ENCODE measurements around the gene TMEM51.
"Not testable (repeated sequence)": the region's sequence is repeated elsewhere in the genome, so short reads cannot be mapped to it uniquely, and the experiment has no call there.

Gene TMEM51

GRCh38 chr1:15125101-15125745, 28.3 kb upstream of the TMEM51 start:
- no peak for DNase-seq

GRCh38 chr1:15128077-15128476, 25.5 kb upstream of the TMEM51 start:
- Histone ChIP-seq H3K36me3 (ENCODE audit: control insufficient read depth, insufficient read depth, low read length) (no peaks in the 10 kb centered on the region), H3K27ac (ENCODE audit: insufficient read depth, low read length, poor library complexity, severe bottlenecking) (no peak overlapping the region), H3K4me1 (ENCODE audit: control insufficient read depth, insufficient read depth, low read length, poor library complexity, severe bottlenecking) (no peaks in the 10 kb centered on the region), H3K4me3 (ENCODE audit: insufficient read depth, low read depth, low read length, poor library complexity, severe bottlenecking) (no peak overlapping the region), H3K27me3 (replicated peaks; ENCODE audit: control insufficient read depth, insufficient read depth, low read length, poor library complexity, severe bottlenecking) (no peaks in the 10 kb centered on the region), H3K9me3 (ENCODE audit: control insufficient read depth, low read length) (no peaks in the 10 kb centered on the region)
- no peak for DNase-seq

More at GRCh38 chr1:15125101-15125745, 28.3 kb upstream of the TMEM51 start:
- Histone ChIP-seq H3K27ac (ENCODE audit: insufficient read depth, low read length, poor library complexity, severe bottlenecking) (no peak overlapping the region), H3K4me3 (ENCODE audit: insufficient read depth, low read depth, low read length, poor library complexity, severe bottlenecking) (no peak overlapping the region), H3K9me3 (ENCODE audit: control insufficient read depth, low read length) (no peaks in the 10 kb centered on the region), H3K4me1 (ENCODE audit: control insufficient read depth, insufficient read depth, low read length, poor library complexity, severe bottlenecking) (no peaks in the 10 kb centered on the region), H3K27me3 (replicated peaks; ENCODE audit: control insufficient read depth, insufficient read depth, low read length, poor library complexity, severe bottlenecking) (no peaks in the 10 kb centered on the region), H3K36me3 (ENCODE audit: control insufficient read depth, insufficient read depth, low read length) (no peaks in the 10 kb centered on the region)

GRCh38 chr1:15128520-15129313, 24.8 kb upstream of the TMEM51 start:
- no peaks in the 10 kb centered on the region for H3K9me3 ChIP-seq (ENCODE audit: control insufficient read depth, low read length)
- peak; percentile 18 to 51 (median 27) for DNase-seq
- no peak overlapping the region for H3K4me3 ChIP-seq (ENCODE audit: insufficient read depth, low read depth, low read length, poor library complexity, severe bottlenecking)
- H3K27ac ChIP-seq (ENCODE audit: insufficient read depth, low read length, poor library complexity, severe bottlenecking) = no peak overlapping the region
- H3K27me3 ChIP-seq (replicated peaks; ENCODE audit: control insufficient read depth, insufficient read depth, low read length, poor library complexity, severe bottlenecking) = peaks cover under 1% of the 10 kb centered on the region
- no peaks in the 10 kb centered on the region for H3K36me3 ChIP-seq (ENCODE audit: control insufficient read depth, insufficient read depth, low read length)
- H3K4me1 ChIP-seq (ENCODE audit: control insufficient read depth, insufficient read depth, low read length, poor library complexity, severe bottlenecking) = no peaks in the 10 kb centered on the region

- Histone ChIP-seq H3K27me3 (replicated peaks; ENCODE audit: control insufficient read depth, insufficient read depth, low read length, poor library complexity, severe bottlenecking) (peaks cover 4% of the 10 kb centered on the region), H3K4me1 (ENCODE audit: control insufficient read depth, insufficient read depth, low read length, poor library complexity, severe bottlenecking) (no peaks in the 10 kb centered on the region), H3K36me3 (ENCODE audit: control insufficient read depth, insufficient read depth, low read length) (no peaks in the 10 kb centered on the region), H3K4me3 (ENCODE audit: insufficient read depth, low read depth, low read length, poor library complexity, severe bottlenecking) (no peak overlapping the region), H3K27ac (ENCODE audit: insufficient read depth, low read length, poor library complexity, severe bottlenecking) (no peak overlapping the region), H3K9me3 (ENCODE audit: control insufficient read depth, low read length) (no peaks in the 10 kb centered on the region)
- no peak for DNase-seq
These were observed 23.6 kb upstream of the TMEM51 start for GRCh38 chr1:15129944-15130343.

- Histone ChIP-seq H3K4me3 (ENCODE audit: insufficient read depth, low read depth, low read length, poor library complexity, severe bottlenecking) (no peak overlapping the region), H3K4me1 (ENCODE audit: control insufficient read depth, insufficient read depth, low read length, poor library complexity, severe bottlenecking) (no peaks in the 10 kb centered on the region), H3K36me3 (ENCODE audit: control insufficient read depth, insufficient read depth, low read length) (no peaks in the 10 kb centered on the region), H3K9me3 (ENCODE audit: control insufficient read depth, low read length) (no peaks in the 10 kb centered on the region), H3K27ac (ENCODE audit: insufficient read depth, low read length, poor library complexity, severe bottlenecking) (no peak overlapping the region), H3K27me3 (replicated peaks; ENCODE audit: control insufficient read depth, insufficient read depth, low read length, poor library complexity, severe bottlenecking) (peaks cover 4% of the 10 kb centered on the region)
- DNase-seq = no peak
These were observed 22.9 kb upstream of the TMEM51 start for GRCh38 chr1:15130607-15131006.

GRCh38 chr1:15132965-15133364, 20.6 kb upstream of the TMEM51 start:
- Histone ChIP-seq H3K36me3 (ENCODE audit: control insufficient read depth, insufficient read depth, low read length) (no peaks in the 10 kb centered on the region), H3K27me3 (replicated peaks; ENCODE audit: control insufficient read depth, insufficient read depth, low read length, poor library complexity, severe bottlenecking) (peaks cover 8% of the 10 kb centered on the region), H3K9me3 (ENCODE audit: control insufficient read depth, low read length) (no peaks in the 10 kb centered on the region), H3K4me3 (ENCODE audit: insufficient read depth, low read depth, low read length, poor library complexity, severe bottlenecking) (no peak overlapping the region), H3K4me1 (ENCODE audit: control insufficient read depth, insufficient read depth, low read length, poor library complexity, severe bottlenecking) (no peaks in the 10 kb centered on the region), H3K27ac (ENCODE audit: insufficient read depth, low read length, poor library complexity, severe bottlenecking) (no peak overlapping the region)
- DNase-seq = no peak

- H3K4me1 ChIP-seq (ENCODE audit: control insufficient read depth, insufficient read depth, low read length, poor library complexity, severe bottlenecking) = no peaks in the 10 kb centered on the region
- no peak overlapping the region for H3K27ac ChIP-seq (ENCODE audit: insufficient read depth, low read length, poor library complexity, severe bottlenecking)
- no peaks in the 10 kb centered on the region for H3K9me3 ChIP-seq (ENCODE audit: control insufficient read depth, low read length)
- no peak for DNase-seq
- peaks cover 8% of the 10 kb centered on the region for H3K27me3 ChIP-seq (replicated peaks; ENCODE audit: control insufficient read depth, insufficient read depth, low read length, poor library complexity, severe bottlenecking)
- no peaks in the 10 kb centered on the region for H3K36me3 ChIP-seq (ENCODE audit: control insufficient read depth, insufficient read depth, low read length)
- H3K4me3 ChIP-seq (ENCODE audit: insufficient read depth, low read depth, low read length, poor library complexity, severe bottlenecking) = no peak overlapping the region
These were observed 19.3 kb upstream of the TMEM51 start for GRCh38 chr1:15134285-15134684.

GRCh38 chr1:15135604-15136003, 17.9 kb upstream of the TMEM51 start:
- not testable (repeated sequence) for H3K27ac ChIP-seq (ENCODE audit: insufficient read depth, low read length, poor library complexity, severe bottlenecking); DNase-seq; H3K36me3 ChIP-seq (ENCODE audit: control insufficient read depth, insufficient read depth, low read length); H3K4me3 ChIP-seq (ENCODE audit: insufficient read depth, low read depth, low read length, poor library complexity, severe bottlenecking); H3K4me1 ChIP-seq (ENCODE audit: control insufficient read depth, insufficient read depth, low read length, poor library complexity, severe bottlenecking); H3K27me3 ChIP-seq (replicated peaks; ENCODE audit: control insufficient read depth, insufficient read depth, low read length, poor library complexity, severe bottlenecking); H3K9me3 ChIP-seq (ENCODE audit: control insufficient read depth, low read length)

- peaks cover 8% of the 10 kb centered on the region for H3K27me3 ChIP-seq (replicated peaks; ENCODE audit: control insufficient read depth, insufficient read depth, low read length, poor library complexity, severe bottlenecking)
- no peak for DNase-seq
- no peaks in the 10 kb centered on the region for H3K9me3 ChIP-seq (ENCODE audit: control insufficient read depth, low read length)
- H3K27ac ChIP-seq (ENCODE audit: insufficient read depth, low read length, poor library complexity, severe bottlenecking) = no peak overlapping the region
- no peak overlapping the region for H3K4me3 ChIP-seq (ENCODE audit: insufficient read depth, low read depth, low read length, poor library complexity, severe bottlenecking)
- no peaks in the 10 kb centered on the region for H3K4me1 ChIP-seq (ENCODE audit: control insufficient read depth, insufficient read depth, low read length, poor library complexity, severe bottlenecking)
- no peaks in the 10 kb centered on the region for H3K36me3 ChIP-seq (ENCODE audit: control insufficient read depth, insufficient read depth, low read length)
These were observed 15.7 kb upstream of the TMEM51 start for GRCh38 chr1:15137809-15138208.

GRCh38 chr1:15139654-15140350, 13.7 kb upstream of the TMEM51 start:
- Histone ChIP-seq H3K36me3 (ENCODE audit: control insufficient read depth, insufficient read depth, low read length) (no peaks in the 10 kb centered on the region), H3K27me3 (replicated peaks; ENCODE audit: control insufficient read depth, insufficient read depth, low read length, poor library complexity, severe bottlenecking) (peaks cover 3% of the 10 kb centered on the region), H3K27ac (ENCODE audit: insufficient read depth, low read length, poor library complexity, severe bottlenecking) (no peak overlapping the region), H3K4me3 (ENCODE audit: insufficient read depth, low read depth, low read length, poor library complexity, severe bottlenecking) (no peak overlapping the region), H3K9me3 (ENCODE audit: control insufficient read depth, low read length) (no peaks in the 10 kb centered on the region), H3K4me1 (ENCODE audit: control insufficient read depth, insufficient read depth, low read length, poor library complexity, severe bottlenecking) (no peaks in the 10 kb centered on the region)
- DNase-seq = no peak

All from effector memory CD4-positive, alpha-beta T cell (primary cell).